GM18858 (cell line): ENCODE results near the gene KCNJ15.
A peak's percentile ranks its signal among the peaks of the same experiment; 100 is the strongest.

Experiments
- ATAC-seq: cut with Tn5 transposase; IDR thresholded peaks from one replicate; pipeline ENCODE4 v1.9.1; 2021; ENCODE audit not compliant: unreplicated experiment

KCNJ15 gene

DNA sequence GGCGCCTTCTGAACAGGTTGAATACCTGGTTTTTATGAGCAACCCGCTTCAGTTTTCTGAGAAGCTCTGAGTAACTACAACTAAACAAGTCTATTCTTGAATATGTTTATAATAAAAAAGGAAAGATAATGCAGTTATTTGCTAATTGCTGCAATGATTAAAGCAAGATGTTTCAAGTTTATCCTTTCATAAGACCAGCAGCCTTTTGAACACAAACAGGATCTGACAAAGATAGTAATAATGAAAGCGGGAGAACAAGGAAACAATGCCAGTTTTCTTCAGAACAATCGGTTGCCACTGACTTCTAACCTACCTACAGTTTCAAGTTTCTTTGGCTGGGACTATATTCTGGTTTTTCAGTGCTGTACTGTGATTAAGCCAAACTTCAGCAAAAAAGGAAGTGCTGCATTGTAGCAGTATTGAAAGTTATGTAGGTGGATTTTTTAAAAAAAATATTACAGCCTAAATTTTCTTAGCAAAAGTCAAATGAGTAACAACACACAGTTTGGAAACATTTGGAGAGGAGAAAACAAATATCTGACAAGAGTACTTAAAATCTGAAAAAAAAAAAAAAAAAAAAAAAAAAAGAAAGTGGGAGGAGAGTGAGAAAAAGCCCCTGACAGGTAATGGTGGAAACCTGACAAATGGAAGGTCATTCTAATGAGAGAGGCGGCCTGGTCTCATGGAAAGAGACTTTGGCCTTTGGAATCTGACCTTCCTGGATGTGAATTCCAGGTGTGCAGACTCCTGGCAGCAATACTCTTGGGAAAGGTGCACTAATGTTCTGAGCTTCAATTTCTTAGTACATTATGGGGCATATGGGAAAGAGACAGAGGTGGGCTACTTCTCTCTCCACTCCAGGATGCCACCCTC, 11.4 kb downstream of the KCNJ15 start:
- no peak for ATAC-seq

DNA sequence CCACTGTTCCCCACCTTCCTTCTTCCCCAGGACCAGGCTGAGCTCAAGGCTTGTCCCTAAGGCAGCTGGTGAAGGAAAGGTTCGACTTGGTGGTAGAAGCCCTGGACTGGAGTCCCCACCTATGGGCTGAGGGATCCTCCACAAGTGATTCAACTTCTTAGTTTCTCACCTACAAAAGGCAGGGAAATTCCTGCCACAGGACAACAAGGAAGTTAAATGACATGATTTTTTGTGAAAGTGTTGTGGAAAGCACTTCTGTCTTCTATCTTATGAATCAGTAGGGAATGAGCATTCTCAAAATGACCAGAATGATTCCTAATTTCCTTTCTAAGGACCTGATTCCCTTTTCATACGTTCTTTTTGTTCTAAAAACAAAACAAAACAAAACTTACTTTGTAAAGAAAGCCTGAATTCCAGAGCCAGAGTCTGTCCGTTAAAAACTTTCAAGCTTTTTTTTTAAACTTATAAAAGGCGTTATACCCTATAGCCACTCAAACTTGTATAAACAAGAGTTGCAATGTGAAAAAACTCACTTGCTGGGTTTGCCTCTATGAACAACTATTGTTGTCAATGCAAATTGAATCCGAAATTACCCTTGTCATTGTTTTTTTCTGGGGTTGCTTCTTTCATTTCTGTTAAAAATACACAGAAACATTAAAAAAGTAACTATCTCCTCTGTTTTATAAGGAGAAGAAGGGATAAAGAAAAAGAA, 12.2 kb downstream of the KCNJ15 start:
- ATAC-seq, result no peak

DNA sequence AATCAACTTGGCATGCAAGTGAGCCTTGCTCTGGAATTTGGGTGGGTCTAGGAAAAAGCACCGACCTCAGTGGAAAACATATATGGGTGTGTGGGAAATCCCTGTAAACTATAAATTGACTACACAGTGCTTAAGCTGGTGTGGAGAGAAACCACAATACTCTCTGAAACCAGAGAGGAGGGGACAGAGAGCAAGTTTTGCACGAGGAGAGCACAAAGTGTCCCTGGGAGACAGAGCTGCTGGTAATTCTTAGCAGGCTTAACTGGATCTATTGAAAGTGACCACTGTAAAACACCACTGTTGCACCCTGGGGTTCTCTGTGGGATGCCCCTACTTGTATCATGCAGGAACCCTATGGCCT, 12.8 kb downstream of the KCNJ15 start:
- peak; percentile 61 for ATAC-seq

DNA sequence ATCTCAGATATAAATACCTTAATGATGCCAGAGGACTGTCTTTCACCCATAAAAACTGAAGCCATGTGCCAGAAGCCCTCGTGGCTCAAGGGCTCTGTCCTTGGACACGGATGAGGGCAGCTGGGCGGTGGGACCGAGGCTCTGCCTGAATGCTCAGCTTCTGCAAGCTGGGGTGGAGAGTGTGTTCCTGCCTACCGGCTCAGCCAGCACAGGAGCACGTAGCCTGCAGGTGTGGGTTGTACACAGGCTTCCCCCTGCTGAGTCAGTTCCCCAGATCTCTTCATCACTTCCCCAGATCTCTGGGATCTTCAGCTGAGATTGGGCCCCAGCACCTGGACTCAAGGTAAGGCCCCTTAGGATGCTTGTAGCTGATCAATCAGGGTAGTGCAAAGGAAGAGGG, 15.4 kb downstream of the KCNJ15 start:
- ATAC-seq, result no peak

DNA sequence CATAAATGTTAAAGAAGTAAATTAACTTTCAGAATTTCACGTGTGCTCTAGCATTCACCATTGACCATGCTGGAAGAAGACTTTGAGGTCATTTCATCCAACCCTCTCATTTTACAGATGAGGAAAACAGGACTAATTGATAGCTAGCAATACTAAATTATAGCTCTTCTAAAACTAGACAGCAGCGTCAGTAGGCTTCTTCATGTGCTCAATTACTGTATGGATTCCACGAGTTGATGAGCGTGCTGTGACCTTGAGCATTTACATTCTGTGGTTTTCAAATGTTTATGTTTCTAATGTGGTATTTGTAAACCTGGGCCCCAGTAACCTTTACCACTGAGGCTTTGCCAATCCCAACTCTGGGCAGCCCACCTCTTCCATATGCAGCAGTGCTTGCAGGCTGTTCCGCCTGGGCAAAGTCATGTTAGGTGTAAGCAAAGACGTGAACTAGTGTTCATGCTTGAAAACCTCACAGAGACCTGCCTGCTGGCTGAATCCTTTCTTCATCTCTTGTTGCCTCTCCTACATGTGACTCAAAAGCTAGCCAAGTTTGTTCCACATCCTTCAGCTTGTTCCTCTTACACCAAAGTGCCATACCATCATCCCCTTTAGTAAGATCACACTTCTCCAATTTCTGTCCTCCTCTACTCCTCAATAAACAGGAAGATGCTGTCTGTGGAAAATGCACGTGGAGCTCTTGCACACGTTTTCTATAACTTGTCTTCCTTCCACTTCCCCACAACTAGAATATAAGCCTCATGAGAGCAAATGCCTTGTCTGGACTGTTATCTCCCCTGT, 17.2 kb downstream of the KCNJ15 start:
- ATAC-seq, result no peak

DNA sequence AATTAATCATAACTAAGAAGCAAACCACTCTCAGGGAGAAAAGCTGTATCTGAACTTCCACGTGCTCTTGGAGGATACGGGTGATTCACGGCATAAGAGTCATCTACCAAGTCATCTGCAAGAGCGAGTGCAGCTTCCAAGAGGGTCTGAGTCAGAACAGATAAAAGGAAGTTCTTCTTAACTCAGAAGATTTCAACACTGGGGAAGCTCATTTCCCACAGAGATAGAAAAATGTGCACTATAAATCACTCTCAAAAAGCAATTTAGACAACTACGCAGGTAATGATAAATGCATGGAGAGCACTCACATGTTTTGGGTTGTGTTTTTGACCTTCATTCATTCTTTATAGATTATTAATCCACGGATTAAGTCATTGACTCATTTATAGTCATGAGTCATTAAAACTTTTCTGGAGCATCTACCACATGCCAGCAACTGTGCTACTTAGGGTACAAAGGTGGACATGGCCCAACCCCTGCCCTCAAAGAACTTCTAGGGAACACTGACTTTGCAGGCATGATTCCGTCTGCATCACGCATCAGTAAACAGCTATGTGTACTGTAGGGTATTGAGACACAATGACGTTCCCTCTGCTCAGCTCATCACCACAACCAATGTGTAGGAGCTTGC, 20.8 kb downstream of the KCNJ15 start:
- no peak for ATAC-seq

DNA sequence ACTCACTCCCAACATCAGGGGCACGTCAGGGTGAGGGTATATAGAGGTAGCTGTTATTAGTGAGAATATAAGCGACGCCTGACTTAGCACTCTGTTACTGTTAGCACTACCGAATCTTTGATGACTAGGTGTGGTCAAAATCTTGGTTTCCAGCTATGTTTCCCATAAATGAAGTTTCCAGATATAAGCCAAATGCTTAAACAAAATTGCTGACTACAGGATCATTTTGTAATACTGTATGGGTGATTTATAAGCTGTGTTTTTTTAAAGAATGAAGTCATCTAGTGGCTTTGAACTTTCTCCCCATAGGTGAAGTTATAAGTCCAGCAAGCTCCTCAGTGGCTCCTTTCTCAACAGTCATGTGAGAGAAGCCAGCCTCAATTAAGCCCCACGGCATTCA, 23.7 kb downstream of the KCNJ15 start:
- no peak for ATAC-seq

DNA sequence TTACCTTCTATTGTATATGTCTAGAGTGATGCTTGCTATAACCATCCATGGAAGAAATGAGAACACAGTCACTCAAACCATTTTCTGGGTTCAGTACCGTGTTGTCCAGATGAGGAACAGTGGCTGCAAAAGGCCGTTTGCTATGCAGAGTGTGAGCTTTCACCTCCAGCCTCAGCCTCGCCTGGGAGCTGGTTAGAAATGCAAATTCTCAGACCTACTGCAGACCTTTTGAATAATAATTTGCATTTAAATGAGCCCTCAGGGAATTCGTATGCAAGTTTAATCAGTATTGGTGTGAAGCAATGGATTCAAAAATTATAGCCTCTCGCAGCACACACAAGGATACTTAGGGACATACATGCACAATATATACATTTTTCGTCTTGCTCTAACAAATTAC, 24.1 kb downstream of the KCNJ15 start:
- ATAC-seq, result no peak

DNA sequence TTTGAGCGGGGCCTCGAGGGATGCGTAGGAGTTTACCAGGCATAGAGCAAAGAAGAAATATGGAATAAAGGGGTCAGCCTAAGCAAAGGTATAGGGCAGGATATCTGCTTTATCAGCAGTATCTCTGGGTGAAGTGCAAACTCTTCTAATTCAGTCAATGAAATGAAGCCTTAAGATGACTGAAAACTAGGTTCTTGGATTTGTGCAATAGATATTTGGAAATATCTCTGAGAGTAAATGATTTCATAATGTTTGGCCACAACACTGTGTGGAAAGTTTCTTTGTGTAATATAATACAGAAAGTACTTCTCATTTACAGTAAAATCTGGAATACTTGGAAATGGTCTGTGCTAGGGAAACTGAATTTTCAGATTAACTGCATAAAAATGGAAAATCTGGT, 26.1 kb downstream of the KCNJ15 start:
- ATAC-seq, result no peak

DNA sequence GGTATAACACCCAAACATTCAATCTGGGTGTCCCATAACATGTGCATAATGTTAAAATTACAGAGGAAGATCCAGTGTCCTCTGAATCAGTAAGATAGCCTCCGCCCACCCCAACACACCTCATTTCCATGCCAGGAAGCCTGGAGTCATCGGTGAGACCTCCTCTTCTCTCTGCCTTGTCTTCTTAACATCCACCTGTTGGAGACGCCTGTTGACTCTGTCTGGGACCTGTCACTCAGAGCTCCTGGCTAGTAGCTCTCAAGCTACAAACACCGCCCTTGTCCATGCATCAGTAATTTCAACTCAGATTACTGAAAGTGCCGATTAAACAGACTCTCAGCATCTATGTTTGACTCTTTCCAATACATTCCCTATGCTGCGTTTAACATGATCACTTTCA, 27.4 kb downstream of the KCNJ15 start:
- ATAC-seq, result no peak

DNA sequence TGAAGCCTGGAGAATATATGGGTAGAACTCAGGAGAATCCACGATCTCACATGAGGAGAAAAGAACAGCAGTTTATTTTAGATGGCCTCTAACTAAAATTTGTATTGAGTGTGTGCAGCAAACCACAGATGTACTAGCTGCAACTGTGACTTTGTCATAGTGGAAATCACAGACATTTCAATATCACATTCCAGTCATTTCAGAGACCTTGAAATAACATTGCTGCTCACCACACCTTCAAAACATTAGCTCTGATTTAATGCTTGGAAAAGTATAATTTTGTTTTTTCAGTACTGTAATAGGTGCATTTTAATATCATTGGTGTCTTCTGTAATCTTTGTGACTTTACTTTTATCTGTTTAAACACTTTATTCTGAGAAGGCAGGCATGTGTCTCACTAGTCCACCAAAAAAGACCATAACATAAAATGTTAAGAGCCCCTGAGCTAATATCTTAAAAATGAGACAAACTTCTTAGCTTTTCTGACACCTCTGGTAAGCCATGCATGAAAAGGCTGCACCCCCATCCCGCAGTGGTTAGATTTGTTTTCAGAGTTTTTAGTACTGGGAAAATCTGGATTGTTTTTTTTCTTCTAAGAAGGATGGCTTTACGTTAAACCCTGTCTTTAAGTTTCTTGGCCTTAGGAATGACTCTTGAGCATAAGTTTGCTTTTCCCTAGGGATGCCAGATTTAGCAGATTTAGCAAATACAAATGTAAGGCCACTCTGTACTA, 30.1 kb downstream of the KCNJ15 start:
- ATAC-seq, result no peak

DNA sequence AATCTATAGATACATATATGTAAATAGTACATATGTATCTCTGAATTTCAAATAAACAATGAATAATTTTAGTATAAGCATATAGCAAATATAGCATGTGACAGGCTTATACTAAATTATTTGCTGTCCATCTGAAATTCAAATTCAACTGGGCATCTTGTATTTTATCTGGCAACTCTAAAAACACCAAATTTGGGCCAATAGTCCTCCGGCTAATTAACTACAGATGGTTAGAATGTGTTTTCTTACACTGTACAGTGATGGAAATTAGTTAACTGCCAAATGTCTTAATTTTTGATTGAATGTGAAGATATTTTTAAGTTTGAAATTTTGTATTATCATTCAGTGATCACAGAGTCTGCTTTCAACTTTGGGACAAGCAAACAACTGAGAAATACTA, 30.7 kb downstream of the KCNJ15 start:
- no peak for ATAC-seq

DNA sequence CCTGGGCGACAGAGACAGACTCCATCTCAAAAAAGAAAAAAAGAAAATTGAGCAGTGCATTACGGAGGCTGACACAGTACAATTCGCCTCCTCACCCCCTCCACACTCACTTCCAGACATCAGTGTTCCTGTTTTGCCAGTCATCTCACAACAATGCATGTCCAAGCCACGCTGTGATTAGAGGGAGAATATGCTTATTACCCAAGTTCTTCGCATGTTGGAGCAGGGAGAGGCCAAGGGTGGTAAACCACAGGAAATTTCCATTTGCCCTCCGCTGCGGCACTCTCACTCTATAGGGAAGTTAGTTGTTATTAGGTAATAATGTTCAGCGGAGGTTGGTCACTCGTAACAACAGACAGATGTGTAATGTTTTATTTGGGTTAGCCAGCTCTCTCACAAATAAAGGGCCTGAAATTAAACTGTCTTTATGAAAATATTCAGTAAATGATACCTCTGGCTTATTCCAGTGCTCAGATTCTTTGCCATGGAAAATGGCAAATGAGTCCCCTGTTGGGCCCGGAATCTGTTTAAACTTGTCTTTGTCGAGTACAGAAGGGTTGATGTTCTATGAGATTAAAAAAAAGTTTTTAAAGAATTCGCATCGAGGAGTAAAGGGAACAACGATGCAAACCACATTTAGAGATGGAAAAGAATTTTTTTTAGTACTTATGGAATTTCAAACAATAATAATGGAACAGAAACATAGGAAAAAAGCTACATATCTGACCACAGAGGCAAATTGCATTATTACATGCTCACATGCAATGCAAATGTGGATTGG, 33.1 kb downstream of the KCNJ15 start:
- no peak for ATAC-seq

DNA sequence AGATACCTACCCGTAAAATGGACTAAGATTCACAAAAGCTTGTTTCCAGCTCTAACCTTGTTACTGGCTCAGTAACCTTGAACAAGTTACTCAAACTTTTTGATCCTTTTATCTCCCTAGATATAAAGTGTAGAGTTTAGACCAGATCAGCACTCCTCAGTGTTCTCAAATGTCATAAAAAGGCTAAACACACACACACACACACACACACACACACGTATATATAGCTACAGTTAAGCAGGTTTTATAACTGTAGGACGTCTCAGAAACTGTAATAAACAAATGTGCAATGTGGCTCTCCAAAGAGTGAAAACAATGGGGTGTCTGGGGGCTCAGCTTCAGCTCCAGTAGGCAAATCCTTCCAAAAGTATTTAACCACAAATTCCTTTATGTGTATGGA, 34.0 kb downstream of the KCNJ15 start:
- no peak for ATAC-seq

DNA sequence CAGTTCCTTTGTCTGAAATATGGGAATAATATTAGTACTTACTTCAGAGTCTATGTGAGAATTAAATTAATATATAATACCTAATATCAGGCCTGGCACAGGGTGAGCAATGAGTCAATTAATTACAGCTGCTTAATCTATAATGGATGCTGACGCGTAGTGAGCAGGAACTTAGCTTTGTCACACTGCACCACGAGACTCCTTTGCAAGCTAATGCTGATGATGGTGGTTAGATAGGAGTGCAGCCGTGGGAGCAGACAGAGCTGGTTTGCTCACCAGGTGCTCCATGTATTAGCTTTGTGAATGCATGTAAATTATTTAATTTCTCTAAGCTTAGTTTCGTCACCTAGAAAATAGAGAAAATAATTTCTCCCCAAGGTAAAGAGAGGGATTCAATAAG, 35.1 kb downstream of the KCNJ15 start:
- no peak for ATAC-seq

DNA sequence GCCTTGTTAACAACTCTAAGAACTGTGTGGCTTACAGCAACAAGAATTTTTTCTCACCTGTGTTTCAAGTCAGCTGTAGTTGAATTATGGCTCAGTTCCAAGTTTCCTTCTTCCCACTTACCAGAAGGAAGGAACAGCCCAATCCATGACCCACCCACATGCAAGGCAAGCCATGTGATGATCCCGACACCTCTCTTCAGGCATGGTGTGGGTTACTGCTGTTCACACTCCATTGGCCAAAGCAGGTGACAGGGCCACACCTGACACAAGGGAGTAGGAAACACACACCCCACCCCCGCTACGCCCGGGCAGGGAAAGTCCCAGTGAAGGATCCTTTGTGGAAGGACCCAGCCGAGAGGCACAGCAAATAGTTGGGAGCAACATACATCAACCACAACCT, 36.3 kb downstream of the KCNJ15 start:
- ATAC-seq, result no peak

DNA sequence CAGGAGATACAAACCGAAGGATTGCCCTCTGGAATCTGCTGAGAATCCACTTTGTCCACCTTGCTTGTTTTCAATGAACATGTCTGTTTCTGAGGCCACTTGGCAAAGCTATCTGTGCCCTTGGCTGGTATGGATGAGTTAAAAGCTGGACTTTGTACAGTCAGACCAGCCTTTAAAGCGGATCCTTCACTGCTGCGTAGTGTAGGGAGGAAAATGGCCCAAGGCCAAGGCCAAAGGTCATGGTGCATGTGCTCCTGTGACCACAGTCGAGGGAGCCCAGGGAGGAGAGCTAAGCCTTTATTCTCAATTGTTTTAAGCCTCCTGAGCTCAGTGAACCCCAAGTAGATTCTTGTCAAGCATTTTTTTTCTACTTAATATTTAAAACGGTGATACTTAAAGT, 37.0 kb downstream of the KCNJ15 start:
- no peak for ATAC-seq

DNA sequence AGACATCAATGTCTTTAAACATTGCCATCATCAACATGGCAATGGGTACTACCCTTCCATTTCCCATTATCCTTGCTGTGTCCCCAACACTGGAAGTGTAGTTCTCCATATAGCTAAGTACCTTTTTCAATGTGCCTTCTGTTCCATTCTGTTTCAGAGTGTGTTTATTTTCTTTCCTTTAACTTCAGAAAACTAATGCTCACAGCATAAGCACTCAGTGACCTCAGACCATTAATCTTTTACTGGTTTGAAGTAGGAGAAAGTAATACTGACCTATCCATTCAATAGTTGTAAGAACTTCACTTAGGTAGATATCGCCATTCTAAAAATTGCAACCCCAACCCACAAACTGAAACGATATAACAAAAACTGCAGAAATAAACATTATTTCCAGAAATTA, 37.8 kb downstream of the KCNJ15 start:
- no peak for ATAC-seq

DNA sequence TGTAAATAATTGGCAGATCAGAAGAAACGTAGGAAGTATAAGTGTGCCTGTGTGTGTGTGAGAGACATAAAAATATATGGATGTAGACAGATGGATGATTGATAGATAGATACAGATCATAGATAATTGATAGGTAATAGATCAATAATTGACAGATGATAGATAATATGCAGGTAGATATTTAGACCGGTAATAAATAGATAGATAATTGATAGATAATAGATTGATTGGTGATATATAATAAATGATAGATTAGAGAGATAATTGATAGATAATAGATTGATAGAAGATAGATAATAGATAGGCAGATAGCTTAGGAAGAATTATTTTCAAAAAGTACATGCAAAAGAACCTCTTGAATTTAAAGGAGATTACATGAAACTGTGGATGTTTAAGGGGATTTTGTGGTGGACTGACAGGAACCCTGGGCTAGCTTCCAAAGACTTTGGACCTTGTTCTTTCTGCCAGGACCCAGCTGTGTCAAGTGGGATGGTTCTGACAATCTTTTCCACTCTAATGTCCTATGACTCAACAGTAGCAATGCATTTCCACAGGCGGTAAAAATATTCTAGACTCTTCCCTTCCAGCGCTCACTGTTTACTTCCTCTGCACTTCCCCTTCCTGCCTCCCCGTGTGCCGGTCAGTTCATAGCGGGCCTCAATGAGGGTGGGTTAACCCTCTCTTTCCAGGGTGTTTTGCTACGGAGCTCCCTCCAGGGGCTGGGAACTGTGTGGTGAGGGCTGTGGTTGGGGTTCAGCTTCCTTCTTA, 39.4 kb downstream of the KCNJ15 start:
- ATAC-seq, result no peak
